Bronchial epithelial cell (primary cell): ENCODE data around the gene TMC3. TPM values are rescaled to one million over a fixed set of nuclear protein-coding genes. Genes with fewer than 3 reads are reported as not detected.
"Not testable (repeated sequence)": the region's sequence is repeated elsewhere in the genome, so short reads cannot be mapped to it uniquely, and the experiment has no call there.

Source experiments
- DNase-seq: peaks from one replicate; pipeline ENCODE4 v3.0.0-alpha.2; 2010; ENCODE audit warnings: low read depth
- FAIRE-seq: peaks from 2 replicates; lab custom pipeline; 2011; peaks lifted over from hg19 to GRCh38; lab: Jason Lieb, UNC
- H3K27me3 ChIP-seq: 2 replicates; pipeline ENCODE4 v1.5.1; 2011; ENCODE audit warnings: low read length; ENCODE audit not compliant: control insufficient read depth, insufficient read depth
- H3K36me3 ChIP-seq: 2 replicates; pipeline ENCODE4 v1.5.1; 2011; ENCODE audit warnings: low read length; ENCODE audit not compliant: control insufficient read depth, insufficient read depth
- H3K4me3 ChIP-seq: 2 replicates; pipeline ENCODE4 v1.5.1; 2011; ENCODE audit warnings: mild to moderate bottlenecking, low read depth, low read length, control low read depth
- total RNA-seq: library from RNA; depleted of rRNA; stranded (reverse); fragments of >200 nt; gene quantifications from 2 replicates; pipeline ENCODE4 v1.2.1, GENCODE V29; 2014
- TF ChIP-seq, protein P1 (sequence below): IDR thresholded peaks from 2 replicates; pipeline ENCODE4 v1.5.1; 2011; ENCODE audit warnings: mild to moderate bottlenecking, moderate library complexity, low read length, control low read depth, inconsistent platforms; ENCODE audit not compliant: insufficient read depth, severe bottlenecking

Gene TMC3
- not detected in 2 replicates for total RNA-seq

DNA sequence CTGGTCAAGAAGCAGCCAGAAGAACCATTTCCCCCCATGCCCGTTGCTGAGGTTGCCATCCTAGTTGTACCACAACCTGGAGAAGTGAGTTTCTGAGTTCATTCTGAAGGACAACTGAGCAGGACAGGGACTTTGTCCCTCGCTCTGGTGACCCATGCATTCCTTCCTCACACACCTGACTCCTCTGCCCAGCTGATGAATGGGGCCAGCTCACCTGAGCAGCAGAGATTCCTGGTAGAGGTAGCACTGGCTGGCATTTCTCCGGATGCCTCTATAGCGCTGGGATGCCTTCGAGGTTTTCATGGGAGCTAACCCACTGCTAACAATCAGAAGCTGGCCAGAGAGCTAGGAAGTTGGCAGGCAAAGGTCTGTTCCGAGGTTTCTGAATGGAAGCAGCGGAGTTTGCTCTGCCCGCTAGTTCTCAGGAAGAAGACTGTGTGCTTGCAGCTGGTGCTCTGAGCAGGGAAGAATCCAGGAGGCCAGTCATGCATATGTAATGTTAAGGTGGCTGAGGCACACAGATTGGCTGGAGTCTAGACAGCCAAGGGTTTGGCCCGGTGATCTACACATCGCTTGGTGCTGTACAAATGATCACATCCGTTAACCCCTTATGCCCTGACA, at the start of gene TMC3:
TSS of gene TMC3 (minus strand) at position 439 of the 621 bp plus-strand sequence. CDS start at position 303, 136 bp downstream.
- FAIRE-seq: no peak

DNA sequence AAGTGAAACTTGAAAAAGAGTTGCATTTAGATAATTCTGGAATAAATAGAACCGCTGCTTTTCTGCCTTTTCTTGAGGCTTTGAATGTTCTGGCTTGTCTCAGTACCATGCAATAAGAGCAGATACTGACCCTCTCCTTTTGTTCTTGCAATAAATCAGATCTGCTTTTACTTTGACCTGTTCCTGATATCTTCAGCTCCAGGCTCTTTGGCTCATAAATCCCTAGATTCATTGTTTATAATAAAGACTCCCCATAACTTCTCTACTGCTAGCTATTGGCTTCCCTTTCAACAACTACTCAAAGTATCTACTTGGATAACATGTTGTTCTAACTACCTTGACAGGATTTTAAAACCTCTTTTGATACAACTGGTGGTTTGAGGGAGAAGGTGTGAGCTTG, 47.4 kb upstream of the TMC3 start:
- FAIRE-seq: no peak
- DNase-seq: no peak

More for the DNA sequence above, at the start of gene TMC3:
- no peak for DNase-seq
- no peaks in the 10 kb centered on the region for H3K36me3 ChIP-seq
- H3K4me3 ChIP-seq: no peak within 1 kb of the TSS
- peaks cover 3% of the 10 kb centered on the region for H3K27me3 ChIP-seq
- TF ChIP-seq, protein P1, sequence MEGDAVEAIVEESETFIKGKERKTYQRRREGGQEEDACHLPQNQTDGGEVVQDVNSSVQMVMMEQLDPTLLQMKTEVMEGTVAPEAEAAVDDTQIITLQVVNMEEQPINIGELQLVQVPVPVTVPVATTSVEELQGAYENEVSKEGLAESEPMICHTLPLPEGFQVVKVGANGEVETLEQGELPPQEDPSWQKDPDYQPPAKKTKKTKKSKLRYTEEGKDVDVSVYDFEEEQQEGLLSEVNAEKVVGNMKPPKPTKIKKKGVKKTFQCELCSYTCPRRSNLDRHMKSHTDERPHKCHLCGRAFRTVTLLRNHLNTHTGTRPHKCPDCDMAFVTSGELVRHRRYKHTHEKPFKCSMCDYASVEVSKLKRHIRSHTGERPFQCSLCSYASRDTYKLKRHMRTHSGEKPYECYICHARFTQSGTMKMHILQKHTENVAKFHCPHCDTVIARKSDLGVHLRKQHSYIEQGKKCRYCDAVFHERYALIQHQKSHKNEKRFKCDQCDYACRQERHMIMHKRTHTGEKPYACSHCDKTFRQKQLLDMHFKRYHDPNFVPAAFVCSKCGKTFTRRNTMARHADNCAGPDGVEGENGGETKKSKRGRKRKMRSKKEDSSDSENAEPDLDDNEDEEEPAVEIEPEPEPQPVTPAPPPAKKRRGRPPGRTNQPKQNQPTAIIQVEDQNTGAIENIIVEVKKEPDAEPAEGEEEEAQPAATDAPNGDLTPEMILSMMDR: no peak

DNA sequence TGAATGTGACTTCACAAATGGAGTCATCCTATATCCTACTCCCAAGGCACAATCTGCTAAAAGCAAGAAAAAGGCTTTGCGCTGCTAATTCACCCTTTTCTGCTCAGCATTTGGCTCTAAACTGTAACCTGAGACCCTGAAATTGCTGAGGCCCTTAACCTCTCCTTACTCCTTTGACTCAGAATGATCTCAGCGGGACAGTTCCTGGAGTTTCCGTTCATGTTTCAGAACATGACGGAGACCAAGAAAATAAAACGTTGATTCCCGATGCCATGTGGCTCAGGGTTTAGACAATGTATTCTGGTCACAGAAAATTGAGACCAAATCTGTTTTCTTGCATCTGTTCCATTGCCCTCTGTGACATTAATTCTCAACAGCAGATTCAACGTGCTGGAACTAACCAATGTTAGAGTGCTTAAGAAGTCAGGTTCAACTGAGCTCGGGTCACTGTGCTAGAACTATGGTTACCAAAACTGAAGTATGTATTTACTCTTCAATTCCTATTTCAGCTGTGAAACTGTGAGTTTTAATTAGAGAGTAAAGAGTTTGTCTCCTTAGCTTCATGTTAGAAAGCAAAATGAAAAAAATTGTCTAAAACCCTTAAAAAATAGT, 45.4 kb upstream of the TMC3 start:
- Histone ChIP-seq H3K27me3 (no peaks in the 10 kb centered on the region), H3K36me3 (no peaks in the 10 kb centered on the region), H3K4me3 (no peak overlapping the region)
- FAIRE-seq: no peak
- DNase-seq: peak; percentile 73
- TF ChIP-seq, protein P1: no peak

More for the DNA sequence above, 47.4 kb upstream of the TMC3 start:
- no peaks in the 10 kb centered on the region for H3K27me3 ChIP-seq
- no peaks in the 10 kb centered on the region for H3K36me3 ChIP-seq
- no peak overlapping the region for H3K4me3 ChIP-seq
- TF ChIP-seq, protein P1: no peak

DNA sequence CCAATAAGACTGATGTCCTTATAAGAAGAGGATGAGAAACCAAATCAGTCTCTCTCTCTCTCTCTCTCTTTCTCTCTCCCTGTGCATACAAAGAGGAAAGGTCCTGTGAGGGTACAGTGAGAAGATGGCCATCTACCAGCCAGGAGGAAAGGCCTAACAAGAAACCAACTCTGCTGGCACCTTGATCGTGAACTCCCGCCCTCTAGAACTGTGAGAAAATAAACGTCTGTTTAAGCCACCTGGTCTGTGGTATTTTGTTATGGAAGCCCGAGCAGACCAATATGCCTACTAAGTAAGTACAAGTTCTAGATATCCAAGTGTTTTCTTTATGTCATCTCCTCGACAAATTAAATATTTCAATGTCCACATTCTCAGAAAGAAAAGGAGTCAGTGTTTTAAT, 44.9 kb upstream of the TMC3 start:
- FAIRE-seq: no peak
- H3K4me3 ChIP-seq: no peak overlapping the region
- TF ChIP-seq, protein P1: no peak
- H3K27me3 ChIP-seq: no peaks in the 10 kb centered on the region
- no peak for DNase-seq
- H3K36me3 ChIP-seq: no peaks in the 10 kb centered on the region

DNA sequence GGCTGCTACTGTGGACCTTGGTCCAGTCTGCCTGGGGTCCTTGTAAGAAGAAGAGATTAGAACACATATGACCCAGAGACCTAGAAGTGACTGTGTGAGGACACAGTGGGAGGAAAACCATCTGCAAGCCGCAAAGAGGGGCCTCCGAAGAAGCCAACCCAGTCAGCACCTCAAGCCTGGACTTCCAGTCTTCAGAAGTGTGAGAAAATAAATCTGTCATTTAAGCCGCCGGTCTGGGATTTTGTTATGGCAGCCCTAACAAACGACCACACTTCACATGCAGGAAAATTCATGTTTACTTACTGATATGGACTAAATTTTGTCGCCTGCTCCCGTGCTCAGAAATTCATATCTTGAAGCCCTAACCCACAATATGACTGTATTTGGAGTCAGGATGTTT, 44.4 kb upstream of the TMC3 start:
- FAIRE-seq (no peak), DNase-seq (no peak)
- TF ChIP-seq, protein P1: no peak
- no peaks in the 10 kb centered on the region for H3K36me3 ChIP-seq
- no peak overlapping the region for H3K4me3 ChIP-seq
- H3K27me3 ChIP-seq: no peaks in the 10 kb centered on the region

DNA sequence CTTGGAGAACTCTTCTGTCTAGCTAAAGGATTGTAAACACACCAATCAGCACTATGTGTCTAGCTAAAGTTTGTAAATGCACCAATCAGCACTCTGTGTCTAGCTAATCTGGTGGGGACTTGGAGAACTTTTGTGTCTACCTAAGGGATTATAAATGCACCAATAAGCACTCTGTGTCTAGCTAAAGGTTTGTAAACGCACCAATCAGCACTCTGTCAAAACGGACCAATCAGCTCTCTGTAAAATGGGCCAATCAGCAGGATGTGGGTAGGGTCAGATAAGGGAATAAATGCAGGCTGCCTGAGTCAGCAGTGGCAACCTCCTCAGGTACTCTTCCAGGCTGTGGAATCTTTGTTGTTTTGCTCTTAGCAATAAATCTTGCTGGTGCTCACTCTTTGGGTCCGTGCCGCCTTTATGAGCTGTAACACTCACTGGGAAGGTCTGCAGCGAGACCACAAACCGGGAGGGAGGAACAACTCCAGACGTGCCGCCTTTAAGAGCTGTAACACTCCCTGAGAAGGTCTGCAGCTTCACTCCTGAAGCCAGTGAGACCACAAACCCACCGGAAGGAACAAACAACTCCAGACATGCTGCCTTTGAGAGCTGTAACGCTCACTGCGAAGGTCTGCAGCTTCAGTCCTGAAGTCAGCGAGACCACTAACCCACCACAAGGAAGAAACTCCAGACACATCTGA, 40.4 kb upstream of the TMC3 start:
- DNase-seq, H3K27me3 ChIP-seq, H3K4me3 ChIP-seq, H3K36me3 ChIP-seq: not testable (repeated sequence)
- FAIRE-seq: peak; percentile 95
